Gastrocnemius medialis (tissue), 4 donors: ENCODE data around the gene AMN1.

Experiments
- POLR2A ChIP-seq, 2 donors: fragments of 450-650 bp; IDR thresholded peaks; one replicate each; pipeline ENCODE4 v1.6.1; 2017; ENCODE audit warnings: antibody characterized with exemption in 2 of 2, mild to moderate bottlenecking in 2 of 2, moderate library complexity in 2 of 2
- TF ChIP-seq, protein P1 (sequence below), 5 experiments: fragments of 450-650 bp in 3 of 5; fragments of 200-600 bp in 2 of 5; sonication (generic) in 2 of 5; IDR thresholded peaks in 4 of 5; conservative IDR thresholded peaks in 1 of 5; 1 replicate in 4 of 5; 2 replicates in 1 of 5; pipeline ENCODE4 v1.5.1; 2016 to 2019; ENCODE audit warnings: antibody characterized with exemption in 5 of 5, mild to moderate bottlenecking in 3 of 5, moderate library complexity in 3 of 5

DNA sequence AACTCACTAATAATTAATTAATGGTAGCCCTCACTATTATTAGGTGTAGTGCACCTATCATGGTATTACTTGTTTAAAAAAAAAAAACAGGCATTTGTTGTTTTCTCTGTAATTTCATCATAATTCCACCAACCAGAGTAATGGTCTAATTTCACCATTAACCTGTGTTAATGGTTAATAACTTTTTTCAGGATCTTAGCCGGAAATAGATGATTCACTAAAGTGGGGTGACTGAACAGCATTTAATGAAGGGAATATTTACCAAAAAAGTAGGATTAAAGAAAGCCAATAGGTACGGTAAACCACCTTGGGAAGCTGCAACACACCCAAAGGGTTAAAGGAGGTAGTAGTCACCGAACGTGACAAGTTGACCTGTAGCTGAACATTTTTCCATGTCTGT is 56.3 kb downstream of the AMN1 start:
- no peak for TF ChIP-seq POLR2A (IDR thresholded peaks at IDR 0.05)
- TF ChIP-seq, protein P1, sequence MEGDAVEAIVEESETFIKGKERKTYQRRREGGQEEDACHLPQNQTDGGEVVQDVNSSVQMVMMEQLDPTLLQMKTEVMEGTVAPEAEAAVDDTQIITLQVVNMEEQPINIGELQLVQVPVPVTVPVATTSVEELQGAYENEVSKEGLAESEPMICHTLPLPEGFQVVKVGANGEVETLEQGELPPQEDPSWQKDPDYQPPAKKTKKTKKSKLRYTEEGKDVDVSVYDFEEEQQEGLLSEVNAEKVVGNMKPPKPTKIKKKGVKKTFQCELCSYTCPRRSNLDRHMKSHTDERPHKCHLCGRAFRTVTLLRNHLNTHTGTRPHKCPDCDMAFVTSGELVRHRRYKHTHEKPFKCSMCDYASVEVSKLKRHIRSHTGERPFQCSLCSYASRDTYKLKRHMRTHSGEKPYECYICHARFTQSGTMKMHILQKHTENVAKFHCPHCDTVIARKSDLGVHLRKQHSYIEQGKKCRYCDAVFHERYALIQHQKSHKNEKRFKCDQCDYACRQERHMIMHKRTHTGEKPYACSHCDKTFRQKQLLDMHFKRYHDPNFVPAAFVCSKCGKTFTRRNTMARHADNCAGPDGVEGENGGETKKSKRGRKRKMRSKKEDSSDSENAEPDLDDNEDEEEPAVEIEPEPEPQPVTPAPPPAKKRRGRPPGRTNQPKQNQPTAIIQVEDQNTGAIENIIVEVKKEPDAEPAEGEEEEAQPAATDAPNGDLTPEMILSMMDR (IDR thresholded peaks at IDR 0.05 in 4 of 5, conservative IDR thresholded peaks at IDR 0.05 in 1 of 5) = no peak
